Measurements from ENCODE around the gene KRT79.
"Not testable (repeated sequence)": the region's sequence is repeated elsewhere in the genome, so short reads cannot be mapped to it uniquely, and the experiment has no call there.

Gene KRT79

GRCh38 chr12:52796839-52797528 lies 37.1 kb downstream of the KRT79 start:
- DNase-seq = peak in 1 of 10 donors; percentile 51
- intact Hi-C loops (cut with DNase I) = no loop called here

GRCh38 chr12:52796429-52796794 lies 37.7 kb downstream of the KRT79 start:
- peak in 1 of 10 donors; percentile 24 for DNase-seq
- intact Hi-C loops (cut with DNase I) = no loop called here

- DNase-seq = peak in 1 of 10 donors; percentile 72
- intact Hi-C loops (cut with DNase I) = no loop called here
Observed at GRCh38 chr12:52795694-52796428, 38.2 kb downstream of the KRT79 start, which contains the start of gene KRT3. TSS of gene KRT3 (minus strand) at chr12:52796117. CDS start at chr12:52796042, 75 bp downstream.

- intact Hi-C loops (cut with DNase I) = not testable (repeated sequence)
Observed at GRCh38 chr12:52795332-52795674, 38.8 kb downstream of the KRT79 start.

DNA sequence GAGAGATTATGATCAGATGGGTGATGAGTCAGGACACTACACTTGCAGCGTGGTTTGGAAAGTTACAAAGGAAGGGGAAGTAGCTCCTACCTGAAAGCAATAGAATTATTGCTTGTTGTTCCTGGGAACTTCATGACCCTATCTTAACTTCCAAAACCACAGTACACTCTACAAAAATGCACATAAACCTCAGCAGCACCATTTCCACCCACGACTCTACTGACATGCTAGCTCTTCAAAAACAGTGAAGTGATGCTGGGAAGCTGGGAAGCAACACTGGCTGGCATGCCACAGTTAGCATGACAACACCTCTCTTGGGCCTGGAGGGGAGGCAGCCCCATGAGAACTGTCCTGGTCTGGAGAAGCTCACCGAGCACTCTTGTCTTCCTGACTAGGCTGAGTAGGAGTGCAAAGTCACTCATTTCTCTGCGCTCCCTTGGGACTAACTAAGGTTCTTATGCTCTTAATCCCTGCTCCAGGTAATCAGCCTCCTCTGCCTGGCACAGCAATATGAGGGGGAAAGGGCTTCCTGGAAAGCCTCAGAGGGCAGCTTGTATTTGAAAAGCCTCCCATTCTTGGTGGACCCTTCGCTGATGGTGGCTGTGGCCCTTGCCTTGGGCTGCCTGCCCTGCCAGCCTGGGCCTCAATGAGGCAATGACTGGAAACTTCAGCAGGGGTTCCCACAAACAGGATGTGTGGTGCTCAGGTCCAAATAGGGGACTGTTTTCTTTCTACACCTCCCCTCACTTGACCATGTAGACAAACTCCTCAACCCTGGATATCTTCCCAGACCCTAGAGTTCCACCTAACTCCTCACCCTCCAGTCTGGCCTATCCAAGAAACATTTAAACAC lies 39.4 kb downstream of the KRT79 start:
- intact Hi-C loops (cut with DNase I) = no loop called here
- peak in 1 of 10 donors; percentile 29 for DNase-seq

More at GRCh38 chr12:52795332-52795674, 38.8 kb downstream of the KRT79 start:
- peak in 1 of 10 donors; percentile 49 for DNase-seq

GRCh38 chr12:52792185-52793029 lies 41.7 kb downstream of the KRT79 start:
- peak in 1 of 10 donors; percentile 33 for DNase-seq

GRCh38 chr12:52791271-52792184 lies 42.6 kb downstream of the KRT79 start:
- intact Hi-C loops (cut with DNase I) = no loop called here
- DNase-seq = peak in 1 of 10 donors; percentile 32

More at GRCh38 chr12:52792185-52793029, 41.7 kb downstream of the KRT79 start:
- intact Hi-C loops (cut with DNase I) = no loop called here

- DNase-seq = peak in 1 of 10 donors; percentile 19
- intact Hi-C loops (cut with DNase I) = no loop called here
Observed at GRCh38 chr12:52790427-52791270, 43.5 kb downstream of the KRT79 start.

GRCh38 chr12:52789637-52790426 lies 44.3 kb downstream of the KRT79 start:
- intact Hi-C loops (cut with DNase I) = no loop called here
- DNase-seq = peak in 4 of 10 donors; percentile 22 to 85 (median 51)

GRCh38 chr12:52788876-52789636 lies 45.1 kb downstream of the KRT79 start:
- intact Hi-C loops (cut with DNase I) = no loop called here

DNA sequence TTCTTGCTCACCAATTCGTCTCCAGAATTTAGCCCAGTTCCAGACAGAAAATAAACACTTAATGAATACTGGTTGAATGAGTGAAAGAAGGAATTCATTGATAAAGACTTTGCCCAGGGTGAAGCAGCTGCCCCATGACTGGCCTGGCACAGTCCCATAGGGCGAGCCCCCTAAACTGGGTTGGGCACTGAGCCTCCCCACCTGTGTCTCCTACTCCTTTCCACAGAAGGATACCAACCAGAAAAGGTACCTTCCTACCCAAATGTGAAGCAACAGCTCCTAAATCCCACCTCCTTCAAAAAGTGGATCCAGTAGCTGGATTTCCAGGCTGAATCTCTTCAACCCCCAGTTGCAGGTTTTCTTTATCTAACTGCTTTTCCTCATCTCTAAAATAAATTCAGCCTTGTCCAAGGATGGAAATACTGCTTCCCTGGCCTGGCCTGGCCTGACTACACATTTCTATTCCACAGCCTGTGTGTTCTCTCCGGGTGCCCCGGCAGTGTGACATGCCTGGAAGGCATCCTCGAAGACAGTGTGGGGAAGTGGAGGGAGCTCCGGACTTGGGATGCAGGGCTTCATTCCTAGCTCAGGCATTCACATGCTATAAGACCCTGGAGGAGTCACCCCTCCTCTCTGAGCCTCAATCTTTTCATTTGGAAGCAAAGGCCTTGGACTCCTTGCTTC lies 45.8 kb downstream of the KRT79 start:
- intact Hi-C loops (cut with DNase I) = no loop called here
- no peak for DNase-seq

More at GRCh38 chr12:52788876-52789636, 45.1 kb downstream of the KRT79 start:
- no peak for DNase-seq

DNA sequence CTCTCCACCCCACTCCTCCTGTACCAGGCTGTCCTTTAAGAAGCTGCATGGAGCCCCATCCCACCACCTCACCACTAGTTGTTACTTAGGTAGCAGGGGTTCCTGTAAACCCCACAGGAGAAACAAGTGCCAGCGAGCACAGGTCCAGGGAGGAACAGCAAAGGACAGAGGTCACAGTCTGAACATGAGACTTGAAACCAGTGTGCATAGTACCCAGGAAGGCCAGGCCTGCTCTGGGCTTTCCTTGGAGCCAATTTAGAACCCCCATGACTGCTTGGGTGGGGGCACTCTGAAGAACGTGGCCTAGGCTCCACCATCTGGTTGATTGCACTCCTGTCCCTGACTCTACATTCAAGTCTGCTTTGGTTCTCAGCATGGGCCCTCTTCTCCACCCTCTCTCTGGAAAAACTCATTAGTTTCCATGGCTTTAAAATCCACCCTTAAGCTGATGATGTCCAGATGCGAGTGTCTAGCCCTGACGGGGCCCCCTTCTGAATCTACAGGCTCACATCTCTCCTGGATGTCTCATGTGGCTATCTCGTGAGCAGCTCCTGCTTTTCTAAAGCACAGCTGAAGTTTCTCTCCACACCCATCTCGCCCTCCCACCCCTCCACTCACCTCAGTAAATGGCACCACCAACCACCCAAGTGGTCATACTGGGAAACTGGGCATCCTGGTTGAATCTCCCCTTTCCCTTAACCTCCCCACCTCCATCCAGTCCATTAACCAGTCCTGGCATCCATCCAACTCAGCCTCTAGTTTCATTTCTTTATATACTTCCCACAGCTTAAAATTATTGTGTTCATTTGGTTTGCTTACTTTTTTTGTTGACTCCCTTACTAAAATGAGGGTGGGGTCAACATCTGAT lies 46.6 kb downstream of the KRT79 start:
- intact Hi-C loops (cut with DNase I) = no loop called here
- no peak for DNase-seq

- intact Hi-C loops (cut with DNase I) = no loop called here
- no peak for DNase-seq
Observed at GRCh38 chr12:52784909-52785308, 49.2 kb downstream of the KRT79 start.

- intact Hi-C loops (cut with DNase I) = no loop called here
- no peak for DNase-seq
Observed at GRCh38 chr12:52783563-52784316, 50.4 kb downstream of the KRT79 start.

Data from posterior cingulate gyrus (tissue), 11 donors.